K562 (cell line): Measurements from ENCODE around the gene ELF1. TPM values are rescaled to one million over a fixed set of nuclear protein-coding genes. Genes with fewer than 3 reads are reported as not detected.

Source experiments
- ARID3A ChIP-seq: IDR thresholded peaks from 2 replicates; pipeline ENCODE4 v1.6.1; 2012; ENCODE audit warnings: low read depth, low read length, improper control_type of control experiment, borderline replicate concordance
- MEF2A ChIP-seq: IDR thresholded peaks from 2 replicates; pipeline ENCODE4 v1.6.1; 2011; ENCODE audit warnings: low read depth, mild to moderate bottlenecking, low read length, moderate library complexity; ENCODE audit not compliant: control insufficient read depth
- NFE2 ChIP-seq: IDR thresholded peaks from 2 replicates; pipeline ENCODE4 v1.6.1; 2014; ENCODE audit warnings: antibody characterized with exemption, low read depth
- PKNOX1 ChIP-seq: fragments of 450-650 bp; IDR thresholded peaks from 2 replicates; pipeline ENCODE4 v1.6.1; 2016
- POLR3A ChIP-seq: IDR thresholded peaks from 2 replicates; pipeline ENCODE4 v1.6.1; 2011; ENCODE audit warnings: borderline replicate concordance, mild to moderate bottlenecking, moderate library complexity; ENCODE audit not compliant: insufficient read length, insufficient read depth; ENCODE audit errors: extremely low read depth
- SNRNP70 ChIP-seq: fragments of 200-400 bp; formaldehyde crosslinking; optimal IDR thresholded peaks from 2 replicates; pipeline ENCODE3; 2017; ENCODE audit warnings: low read depth, low read length
- ZNF184 ChIP-seq: sonication (generic); formaldehyde crosslinking; IDR thresholded peaks from 2 replicates; pipeline ENCODE4 v1.5.0; 2020; ENCODE audit warnings: missing genetic modification reagents
- ZNF551 ChIP-seq: fragments of 250-450 bp; sonication (Bioruptor Pico); IDR thresholded peaks from 2 replicates; pipeline ENCODE4 v1.5.0; 2021; ENCODE audit warnings: mild to moderate bottlenecking, moderate library complexity
- polyA plus RNA-seq, 8 experiments: library from polyadenylated mRNA; depleted of rRNA in 4 of 8; stranded (reverse) in 5 of 8; unstranded in 3 of 8; fragments of >200 nt; fragmentation: Nextera tagmentation in 2 of 8; fragmentation: Illumina TruSeq in 1 of 8; extraction: Ambion mirVana in 2 of 8; extraction: Trizol in 1 of 8; gene quantifications; 2 replicates each; pipeline versions ENCODE4 v1.2.1 to v1.2.3, GENCODE V29; 2011 to 2014; ENCODE audit warnings: inconsistent platforms in 1 of 8, missing spikeins in 1 of 8
- total RNA-seq, 7 experiments: library from RNA; depleted of rRNA in 6 of 7; stranded (reverse); fragments of >200 nt in 6 of 7; fragmentation: Illumina TruSeq in 2 of 7; extraction: Trizol in 2 of 7; gene quantifications; 2 replicates each; pipeline versions ENCODE4 v1.2.1 to v1.2.3, GENCODE V29; 2011 to 2021; ENCODE audit warnings: low replicate concordance in 1 of 7
- TF ChIP-seq, protein P1 (sequence below): fragments of 450-650 bp; IDR thresholded peaks from 2 replicates; pipeline ENCODE4 v1.6.1; 2016; ENCODE audit warnings: mild to moderate bottlenecking, moderate library complexity
- TF ChIP-seq, protein P2 (sequence below): fragments of 250-450 bp; sonication (Bioruptor Pico); IDR thresholded peaks from 2 replicates; pipeline ENCODE4 v1.9.0; 2021; ENCODE audit warnings: mild to moderate bottlenecking, inconsistent platforms

ELF1 gene
- total and polyA plus RNA-seq, 9 of the 15 experiments (the other 6 are each of a cell fraction or from before 2014, with no cell fraction given) = 24.7 to 54.4 (median 33.4) TPM

DNA sequence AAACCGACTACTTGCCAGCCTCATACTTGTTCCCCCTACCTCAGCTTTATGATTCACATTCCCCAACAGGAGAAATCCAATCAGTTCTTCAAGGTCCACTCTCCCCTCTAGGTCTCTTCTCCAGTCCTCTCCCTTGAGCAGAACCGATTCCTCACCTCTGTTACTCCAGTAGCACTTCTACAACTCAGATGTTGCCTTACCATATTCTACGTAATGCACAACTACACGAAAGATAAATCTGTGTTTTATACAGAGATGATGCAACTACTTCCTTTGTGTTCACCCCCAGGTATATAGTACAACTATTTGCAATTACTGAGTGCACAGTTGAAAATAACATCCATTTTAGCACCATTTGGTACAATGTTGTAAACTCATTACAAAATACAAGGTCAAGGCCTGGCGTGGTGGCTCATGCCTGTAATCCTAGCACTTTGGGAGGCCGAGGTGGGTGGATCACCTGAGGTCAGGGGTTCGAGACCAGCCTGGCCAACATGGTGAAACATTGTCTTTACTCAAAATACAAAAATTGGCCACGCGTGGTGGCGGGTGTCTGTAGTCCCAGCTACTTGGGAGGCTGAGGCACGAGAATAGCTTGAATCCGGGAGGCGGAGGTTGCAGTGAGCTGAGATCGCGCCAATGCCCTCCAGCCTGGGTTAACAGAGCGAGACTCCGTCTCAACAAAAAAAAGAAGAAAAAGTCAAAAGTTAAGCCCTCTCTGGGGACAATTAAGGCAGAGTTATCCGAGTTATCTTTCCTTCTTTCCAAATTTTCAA is 39.4 kb upstream of the ELF1 start (continued):
- TF ChIP-seq, protein P1, sequence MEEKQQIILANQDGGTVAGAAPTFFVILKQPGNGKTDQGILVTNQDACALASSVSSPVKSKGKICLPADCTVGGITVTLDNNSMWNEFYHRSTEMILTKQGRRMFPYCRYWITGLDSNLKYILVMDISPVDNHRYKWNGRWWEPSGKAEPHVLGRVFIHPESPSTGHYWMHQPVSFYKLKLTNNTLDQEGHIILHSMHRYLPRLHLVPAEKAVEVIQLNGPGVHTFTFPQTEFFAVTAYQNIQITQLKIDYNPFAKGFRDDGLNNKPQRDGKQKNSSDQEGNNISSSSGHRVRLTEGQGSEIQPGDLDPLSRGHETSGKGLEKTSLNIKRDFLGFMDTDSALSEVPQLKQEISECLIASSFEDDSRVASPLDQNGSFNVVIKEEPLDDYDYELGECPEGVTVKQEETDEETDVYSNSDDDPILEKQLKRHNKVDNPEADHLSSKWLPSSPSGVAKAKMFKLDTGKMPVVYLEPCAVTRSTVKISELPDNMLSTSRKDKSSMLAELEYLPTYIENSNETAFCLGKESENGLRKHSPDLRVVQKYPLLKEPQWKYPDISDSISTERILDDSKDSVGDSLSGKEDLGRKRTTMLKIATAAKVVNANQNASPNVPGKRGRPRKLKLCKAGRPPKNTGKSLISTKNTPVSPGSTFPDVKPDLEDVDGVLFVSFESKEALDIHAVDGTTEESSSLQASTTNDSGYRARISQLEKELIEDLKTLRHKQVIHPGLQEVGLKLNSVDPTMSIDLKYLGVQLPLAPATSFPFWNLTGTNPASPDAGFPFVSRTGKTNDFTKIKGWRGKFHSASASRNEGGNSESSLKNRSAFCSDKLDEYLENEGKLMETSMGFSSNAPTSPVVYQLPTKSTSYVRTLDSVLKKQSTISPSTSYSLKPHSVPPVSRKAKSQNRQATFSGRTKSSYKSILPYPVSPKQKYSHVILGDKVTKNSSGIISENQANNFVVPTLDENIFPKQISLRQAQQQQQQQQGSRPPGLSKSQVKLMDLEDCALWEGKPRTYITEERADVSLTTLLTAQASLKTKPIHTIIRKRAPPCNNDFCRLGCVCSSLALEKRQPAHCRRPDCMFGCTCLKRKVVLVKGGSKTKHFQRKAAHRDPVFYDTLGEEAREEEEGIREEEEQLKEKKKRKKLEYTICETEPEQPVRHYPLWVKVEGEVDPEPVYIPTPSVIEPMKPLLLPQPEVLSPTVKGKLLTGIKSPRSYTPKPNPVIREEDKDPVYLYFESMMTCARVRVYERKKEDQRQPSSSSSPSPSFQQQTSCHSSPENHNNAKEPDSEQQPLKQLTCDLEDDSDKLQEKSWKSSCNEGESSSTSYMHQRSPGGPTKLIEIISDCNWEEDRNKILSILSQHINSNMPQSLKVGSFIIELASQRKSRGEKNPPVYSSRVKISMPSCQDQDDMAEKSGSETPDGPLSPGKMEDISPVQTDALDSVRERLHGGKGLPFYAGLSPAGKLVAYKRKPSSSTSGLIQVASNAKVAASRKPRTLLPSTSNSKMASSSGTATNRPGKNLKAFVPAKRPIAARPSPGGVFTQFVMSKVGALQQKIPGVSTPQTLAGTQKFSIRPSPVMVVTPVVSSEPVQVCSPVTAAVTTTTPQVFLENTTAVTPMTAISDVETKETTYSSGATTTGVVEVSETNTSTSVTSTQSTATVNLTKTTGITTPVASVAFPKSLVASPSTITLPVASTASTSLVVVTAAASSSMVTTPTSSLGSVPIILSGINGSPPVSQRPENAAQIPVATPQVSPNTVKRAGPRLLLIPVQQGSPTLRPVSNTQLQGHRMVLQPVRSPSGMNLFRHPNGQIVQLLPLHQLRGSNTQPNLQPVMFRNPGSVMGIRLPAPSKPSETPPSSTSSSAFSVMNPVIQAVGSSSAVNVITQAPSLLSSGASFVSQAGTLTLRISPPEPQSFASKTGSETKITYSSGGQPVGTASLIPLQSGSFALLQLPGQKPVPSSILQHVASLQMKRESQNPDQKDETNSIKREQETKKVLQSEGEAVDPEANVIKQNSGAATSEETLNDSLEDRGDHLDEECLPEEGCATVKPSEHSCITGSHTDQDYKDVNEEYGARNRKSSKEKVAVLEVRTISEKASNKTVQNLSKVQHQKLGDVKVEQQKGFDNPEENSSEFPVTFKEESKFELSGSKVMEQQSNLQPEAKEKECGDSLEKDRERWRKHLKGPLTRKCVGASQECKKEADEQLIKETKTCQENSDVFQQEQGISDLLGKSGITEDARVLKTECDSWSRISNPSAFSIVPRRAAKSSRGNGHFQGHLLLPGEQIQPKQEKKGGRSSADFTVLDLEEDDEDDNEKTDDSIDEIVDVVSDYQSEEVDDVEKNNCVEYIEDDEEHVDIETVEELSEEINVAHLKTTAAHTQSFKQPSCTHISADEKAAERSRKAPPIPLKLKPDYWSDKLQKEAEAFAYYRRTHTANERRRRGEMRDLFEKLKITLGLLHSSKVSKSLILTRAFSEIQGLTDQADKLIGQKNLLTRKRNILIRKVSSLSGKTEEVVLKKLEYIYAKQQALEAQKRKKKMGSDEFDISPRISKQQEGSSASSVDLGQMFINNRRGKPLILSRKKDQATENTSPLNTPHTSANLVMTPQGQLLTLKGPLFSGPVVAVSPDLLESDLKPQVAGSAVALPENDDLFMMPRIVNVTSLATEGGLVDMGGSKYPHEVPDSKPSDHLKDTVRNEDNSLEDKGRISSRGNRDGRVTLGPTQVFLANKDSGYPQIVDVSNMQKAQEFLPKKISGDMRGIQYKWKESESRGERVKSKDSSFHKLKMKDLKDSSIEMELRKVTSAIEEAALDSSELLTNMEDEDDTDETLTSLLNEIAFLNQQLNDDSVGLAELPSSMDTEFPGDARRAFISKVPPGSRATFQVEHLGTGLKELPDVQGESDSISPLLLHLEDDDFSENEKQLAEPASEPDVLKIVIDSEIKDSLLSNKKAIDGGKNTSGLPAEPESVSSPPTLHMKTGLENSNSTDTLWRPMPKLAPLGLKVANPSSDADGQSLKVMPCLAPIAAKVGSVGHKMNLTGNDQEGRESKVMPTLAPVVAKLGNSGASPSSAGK = no peak
- TF ChIP-seq MEF2A (no peak), ARID3A (no peak), POLR3A (peak; percentile 35), SNRNP70 (no peak), NFE2 (no peak), ZNF551 (CRISPR knock-in tag) (no peak), ZNF184 (no peak), PKNOX1 (no peak)
- TF ChIP-seq, protein P2, sequence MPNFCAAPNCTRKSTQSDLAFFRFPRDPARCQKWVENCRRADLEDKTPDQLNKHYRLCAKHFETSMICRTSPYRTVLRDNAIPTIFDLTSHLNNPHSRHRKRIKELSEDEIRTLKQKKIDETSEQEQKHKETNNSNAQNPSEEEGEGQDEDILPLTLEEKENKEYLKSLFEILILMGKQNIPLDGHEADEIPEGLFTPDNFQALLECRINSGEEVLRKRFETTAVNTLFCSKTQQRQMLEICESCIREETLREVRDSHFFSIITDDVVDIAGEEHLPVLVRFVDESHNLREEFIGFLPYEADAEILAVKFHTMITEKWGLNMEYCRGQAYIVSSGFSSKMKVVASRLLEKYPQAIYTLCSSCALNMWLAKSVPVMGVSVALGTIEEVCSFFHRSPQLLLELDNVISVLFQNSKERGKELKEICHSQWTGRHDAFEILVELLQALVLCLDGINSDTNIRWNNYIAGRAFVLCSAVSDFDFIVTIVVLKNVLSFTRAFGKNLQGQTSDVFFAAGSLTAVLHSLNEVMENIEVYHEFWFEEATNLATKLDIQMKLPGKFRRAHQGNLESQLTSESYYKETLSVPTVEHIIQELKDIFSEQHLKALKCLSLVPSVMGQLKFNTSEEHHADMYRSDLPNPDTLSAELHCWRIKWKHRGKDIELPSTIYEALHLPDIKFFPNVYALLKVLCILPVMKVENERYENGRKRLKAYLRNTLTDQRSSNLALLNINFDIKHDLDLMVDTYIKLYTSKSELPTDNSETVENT (CRISPR knock-in tag) = no peak
